HEK293T (cell line): Measurements from ENCODE around the gene CD247.

Experiments
- BHLHE40 ChIP-seq: fragments of 450-650 bp; IDR thresholded peaks from 2 replicates; pipeline ENCODE4 v1.6.1; 2016; ENCODE audit warnings: mild to moderate bottlenecking, moderate library complexity, borderline replicate concordance
- CTBP1 ChIP-seq: fragments of 450-650 bp; IDR thresholded peaks from 2 replicates; pipeline ENCODE4 v1.6.1; 2016; ENCODE audit warnings: borderline replicate concordance
- FOXA1 ChIP-seq: fragments of 450-650 bp; IDR thresholded peaks from 2 replicates; pipeline ENCODE4 v1.6.1; 2016; ENCODE audit warnings: mild to moderate bottlenecking
- FOXM1 ChIP-seq: fragments of 450-650 bp; IDR thresholded peaks from 2 replicates; pipeline ENCODE4 v1.6.1; 2017; ENCODE audit warnings: mild to moderate bottlenecking, borderline replicate concordance
- L3MBTL2 ChIP-seq: fragments of 450-650 bp; conservative IDR thresholded peaks from 2 replicates; pipeline ENCODE4 v1.6.1; 2016; ENCODE audit warnings: mild to moderate bottlenecking
- NFRKB ChIP-seq: fragments of 450-650 bp; IDR thresholded peaks from 2 replicates; pipeline ENCODE4 v1.6.1; 2016; ENCODE audit warnings: mild to moderate bottlenecking, moderate library complexity
- SP1 ChIP-seq: fragments of 450-650 bp; IDR thresholded peaks from 2 replicates; pipeline ENCODE4 v1.6.1; 2017
- SUZ12 ChIP-seq: fragments of 450-650 bp; IDR thresholded peaks from 2 replicates; pipeline ENCODE4 v1.6.1; 2016; ENCODE audit warnings: mild to moderate bottlenecking
- TARDBP ChIP-seq: fragments of 450-650 bp; IDR thresholded peaks from 2 replicates; pipeline ENCODE4 v1.6.1; 2016
- ZNF384 ChIP-seq: fragments of 450-650 bp; IDR thresholded peaks from 2 replicates; pipeline ENCODE4 v1.6.1; 2016

DNA sequence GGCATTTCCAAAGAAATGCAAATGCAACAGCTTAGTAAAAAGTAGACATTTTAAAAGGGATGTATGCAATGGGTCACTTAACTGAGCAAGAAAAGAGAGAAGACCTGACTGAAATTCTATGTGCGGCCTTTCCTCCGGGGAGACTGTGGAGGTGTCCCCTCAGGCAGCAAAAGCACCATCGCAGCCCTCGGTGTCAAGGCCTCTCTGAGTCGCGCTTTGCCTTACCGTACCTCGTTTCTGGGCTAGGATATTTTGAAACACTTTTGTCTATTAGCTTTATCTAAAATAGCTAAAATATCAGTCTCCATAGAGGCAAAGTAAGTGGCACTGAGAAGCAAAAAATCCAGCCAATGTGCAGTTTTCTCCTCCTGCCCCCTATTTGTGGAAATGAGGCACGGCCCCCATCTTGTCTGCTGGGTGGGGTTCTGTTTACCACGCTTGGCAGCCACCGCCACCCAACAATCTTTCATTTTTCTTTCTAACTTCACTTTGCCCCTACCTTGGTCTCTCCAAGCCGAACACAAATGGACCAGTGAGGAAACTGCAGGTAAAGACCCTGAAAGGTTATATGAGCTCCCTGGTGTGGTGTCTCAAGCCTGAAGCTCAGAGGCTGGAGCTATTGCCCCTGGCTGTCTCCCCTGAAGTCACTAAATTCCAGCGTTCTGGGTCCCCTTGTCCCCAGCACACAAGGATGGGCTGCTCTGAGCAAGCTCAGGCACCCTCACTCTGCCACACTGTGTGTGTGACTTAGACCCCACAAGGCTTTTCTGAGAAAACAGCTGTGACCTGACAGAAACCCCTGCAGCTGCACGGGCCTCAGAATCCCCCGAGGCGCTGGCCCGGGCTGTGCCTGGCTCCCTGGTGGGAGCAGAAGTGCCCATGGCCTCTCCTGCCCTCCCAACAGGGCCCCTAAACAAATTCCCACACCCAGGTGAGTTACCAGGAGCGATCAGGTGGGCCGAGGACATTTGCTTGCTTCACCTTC lies 1.6 kb downstream of the CD247 start:
- TF ChIP-seq FOXM1, result no peak
- no peak for TF ChIP-seq BHLHE40
- no peak for TF ChIP-seq NFRKB
- no peak for TF ChIP-seq L3MBTL2
- no peak for TF ChIP-seq FOXA1
- TF ChIP-seq CTBP1, result no peak
- TF ChIP-seq ZNF384, result no peak
- TF ChIP-seq TARDBP, result no peak
- TF ChIP-seq SP1, result no peak
- no peak for TF ChIP-seq SUZ12
